Stimulated activated CD4-positive, alpha-beta T cell treated with anti-CD3 and anti-CD28 coated beads, Interleukin-4, amount 100 ng/mL, for 24 hours (primary cell): ENCODE measurements around the gene FCF1.
"Not testable (repeated sequence)": the region's sequence is repeated elsewhere in the genome, so short reads cannot be mapped to it uniquely, and the experiment has no call there.

Experiments used
- DNase-seq: peaks from one replicate; pipeline ENCODE4 v3.0.0-alpha.2; 2020

The FCF1 gene

DNA sequence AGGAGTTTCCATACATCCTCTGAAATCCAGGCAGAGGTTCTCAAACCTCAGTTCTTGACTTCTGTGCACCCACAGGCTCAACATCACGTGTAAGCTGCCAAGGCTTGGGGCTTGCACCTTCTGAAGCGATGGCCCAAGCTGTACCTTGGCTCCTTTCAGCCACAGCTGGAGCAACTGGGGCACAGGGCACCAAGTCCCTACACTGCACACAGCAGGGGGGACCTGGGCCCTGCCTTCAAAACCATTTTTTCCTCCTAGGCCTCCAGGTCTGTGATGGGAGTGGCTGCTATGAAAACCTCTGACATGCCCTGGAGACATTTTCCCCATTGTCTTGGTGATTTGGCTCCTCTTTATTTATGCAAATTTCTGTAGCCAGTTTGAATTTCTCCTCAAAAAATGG, 10.7 kb upstream of the FCF1 start:
- no peak for DNase-seq

DNA sequence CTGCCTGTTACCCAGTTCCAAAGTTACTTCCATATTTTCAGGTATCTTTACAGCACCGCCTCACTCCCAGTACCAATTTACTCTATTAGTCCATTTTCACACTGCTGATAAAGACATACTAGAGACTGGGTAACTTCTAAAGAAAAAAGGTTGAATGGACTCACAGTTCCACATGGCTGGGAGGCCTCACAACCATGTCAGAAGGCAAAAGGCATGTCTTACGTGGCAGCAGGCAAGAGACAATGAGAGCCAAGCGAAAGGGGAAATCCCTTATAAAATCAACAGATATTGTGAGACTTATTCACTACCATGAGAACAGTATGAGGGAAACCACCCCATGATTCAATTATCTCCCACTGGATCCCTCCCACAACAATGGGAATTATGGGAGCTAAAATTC, 9.9 kb upstream of the FCF1 start:
- DNase-seq = no peak

DNA sequence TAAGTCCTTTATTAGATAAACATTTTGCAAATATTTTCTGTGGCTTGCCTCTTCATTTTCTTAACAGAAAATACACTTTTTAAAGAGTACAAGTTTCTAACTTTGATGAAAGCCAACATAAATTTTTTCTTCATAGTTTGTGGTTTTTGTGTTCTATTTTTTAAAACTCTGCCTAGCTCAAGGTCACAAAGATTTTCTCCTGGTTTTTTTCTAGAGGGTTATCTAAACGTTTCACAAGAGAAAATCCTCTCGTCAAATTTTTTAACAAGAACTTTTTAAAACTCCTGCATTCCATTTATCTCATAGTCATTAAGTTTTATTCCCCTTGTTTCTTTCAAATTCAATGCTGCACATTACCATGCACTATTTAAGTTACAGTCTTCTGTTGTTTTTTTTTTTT, 8.3 kb upstream of the FCF1 start:
- no peak for DNase-seq

DNA sequence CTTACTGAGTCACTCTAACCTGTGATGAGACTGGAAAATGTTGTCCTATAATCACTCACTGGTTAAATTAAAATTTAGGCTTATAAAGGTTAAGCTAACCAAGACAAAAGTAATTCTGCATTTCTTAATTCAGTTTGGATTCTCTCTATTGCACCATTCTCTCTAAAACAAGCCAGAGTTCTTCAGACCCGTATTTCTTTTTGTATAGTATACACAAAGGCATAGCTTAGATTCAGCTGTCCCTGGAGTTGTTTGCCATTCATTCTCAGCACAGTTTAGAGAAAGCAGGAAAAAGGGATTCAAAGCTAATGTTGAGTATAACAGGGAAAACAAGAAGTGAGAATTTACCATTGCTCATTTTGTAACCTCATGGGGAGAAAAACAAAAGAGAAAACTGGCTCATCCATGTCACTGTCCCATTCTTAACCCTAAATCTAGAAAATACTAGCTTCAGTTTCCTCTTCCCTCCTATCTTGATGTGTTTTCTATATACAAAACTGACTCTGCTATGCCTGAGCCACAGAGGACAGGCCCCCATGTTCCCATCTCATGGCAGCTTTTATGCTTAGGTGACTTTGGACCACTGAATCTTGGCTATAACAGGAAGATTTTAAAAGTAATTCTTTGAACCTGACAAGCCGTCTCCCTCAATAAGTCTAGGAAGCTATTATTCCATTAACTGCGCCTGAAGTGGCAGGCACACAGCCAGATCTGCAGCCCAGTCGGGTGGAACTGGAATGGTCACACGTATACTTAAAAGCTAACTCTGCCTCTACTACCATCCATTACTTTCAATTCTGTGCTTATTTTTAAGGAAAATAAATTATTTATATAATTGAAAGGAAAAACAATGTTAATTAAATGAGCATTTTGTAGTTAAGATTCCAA, 7.1 kb upstream of the FCF1 start:
- no peak for DNase-seq

DNA sequence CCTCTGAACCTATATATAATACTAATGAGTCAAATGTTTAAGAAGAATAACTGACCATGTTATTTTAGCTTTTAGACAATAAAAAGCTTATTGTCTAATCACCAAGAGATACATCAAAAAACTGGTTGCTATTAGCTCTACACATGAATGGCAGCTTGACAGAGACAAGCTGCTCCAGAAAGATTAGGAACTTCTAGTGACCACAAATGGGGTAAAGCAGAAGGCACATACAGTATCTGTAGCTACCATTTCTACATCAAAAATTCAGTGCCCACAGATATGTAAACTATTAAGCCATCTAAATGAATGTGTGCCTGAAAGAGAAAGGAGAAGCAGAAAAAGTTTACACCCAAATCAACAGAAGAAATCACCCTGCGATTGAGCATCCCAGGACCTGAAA, 2.5 kb upstream of the FCF1 start:
- no peak for DNase-seq

DNA sequence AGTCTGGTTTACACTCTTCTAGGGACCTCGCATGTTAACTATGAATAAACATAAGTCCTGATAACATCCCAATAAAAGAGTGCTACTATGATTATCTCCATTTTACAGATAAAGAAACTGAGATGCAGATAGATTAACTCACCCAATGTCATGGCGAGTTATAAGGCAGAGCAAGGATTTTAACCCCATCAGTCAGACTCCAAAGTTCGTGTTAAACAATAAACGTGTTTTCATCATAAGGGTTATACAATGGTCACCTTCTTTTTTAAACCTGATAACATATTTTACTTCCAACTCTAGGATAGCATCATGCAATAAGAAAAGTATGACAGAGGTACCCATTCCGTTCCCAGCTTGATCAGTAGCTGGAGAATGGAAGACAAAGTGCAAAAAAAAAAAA, 1.3 kb upstream of the FCF1 start:
- no peak for DNase-seq

DNA sequence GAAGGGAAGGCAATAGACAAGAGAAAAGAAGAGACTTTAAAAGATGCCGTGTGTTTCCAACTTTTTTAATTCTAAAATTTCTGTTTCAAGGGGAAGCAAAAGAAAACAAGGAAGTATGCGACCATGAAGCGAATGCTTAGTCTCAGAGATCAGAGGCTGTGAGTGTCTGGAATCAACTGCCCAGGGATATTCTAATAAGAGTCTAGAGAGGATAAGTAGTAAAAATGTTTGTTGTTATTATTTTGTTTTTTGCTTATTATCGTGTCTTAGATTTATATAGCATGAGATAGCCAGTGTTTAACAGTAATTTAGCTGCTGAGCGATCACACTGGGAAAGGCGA, 421 bp downstream of the FCF1 start:
- no peak for DNase-seq

DNA sequence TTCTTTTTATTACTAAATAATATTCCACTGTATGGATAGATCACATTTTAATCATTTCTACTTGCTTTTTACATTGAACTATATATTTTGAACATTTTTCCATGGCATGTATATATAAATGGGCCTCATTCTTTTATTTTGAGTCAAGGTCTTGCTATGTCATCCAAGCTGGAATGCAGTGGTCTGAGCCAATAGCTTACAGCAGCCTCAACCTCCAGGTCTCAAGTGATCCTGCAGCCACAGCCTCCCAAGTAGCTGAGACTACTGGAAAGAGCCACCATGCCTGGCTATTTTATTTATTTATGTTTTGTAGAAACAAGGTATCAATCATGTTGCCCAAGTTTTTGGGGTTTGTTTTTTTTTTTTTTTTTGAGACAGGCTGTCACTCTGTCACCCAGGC, 7.6 kb downstream of the FCF1 start:
- DNase-seq = no peak

DNA sequence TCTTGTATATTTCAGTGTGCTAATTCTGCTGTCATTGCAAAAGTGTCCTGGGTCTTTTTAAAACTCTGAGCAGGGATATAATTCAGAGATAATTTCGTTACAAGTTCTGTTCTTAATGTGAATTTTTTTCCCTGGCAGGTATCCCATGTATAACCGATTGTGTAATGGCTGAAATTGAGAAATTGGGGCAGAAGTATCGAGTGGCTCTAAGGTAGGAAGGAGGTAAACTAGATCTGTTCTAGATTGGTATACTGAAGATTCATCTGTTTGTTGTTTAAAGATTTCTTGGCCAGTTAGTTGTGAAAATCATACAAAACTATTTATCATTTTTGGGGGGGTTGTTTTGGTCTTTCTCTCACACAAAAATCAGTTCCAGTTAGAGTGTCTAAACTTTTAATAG, 10.2 kb downstream of the FCF1 start:
- no peak for DNase-seq

DNA sequence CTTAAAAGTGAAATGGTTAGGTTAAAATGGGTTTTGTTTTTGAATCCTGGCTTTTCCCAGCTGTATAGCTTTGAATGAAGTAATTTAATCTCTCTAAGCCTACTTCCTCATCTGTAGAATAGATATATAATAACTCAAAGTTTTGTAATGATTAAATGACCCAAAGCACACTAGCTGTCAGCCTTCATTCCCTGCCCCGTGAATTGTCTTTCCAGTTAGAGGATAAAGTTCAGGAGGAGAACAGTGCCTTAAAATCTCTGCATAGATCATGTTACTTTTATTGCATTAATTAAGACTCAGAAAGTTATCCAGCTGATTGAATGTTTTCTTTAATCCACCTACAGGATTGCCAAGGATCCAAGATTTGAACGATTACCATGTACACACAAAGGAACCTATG, 19.4 kb downstream of the FCF1 start:
- DNase-seq = no peak

DNA sequence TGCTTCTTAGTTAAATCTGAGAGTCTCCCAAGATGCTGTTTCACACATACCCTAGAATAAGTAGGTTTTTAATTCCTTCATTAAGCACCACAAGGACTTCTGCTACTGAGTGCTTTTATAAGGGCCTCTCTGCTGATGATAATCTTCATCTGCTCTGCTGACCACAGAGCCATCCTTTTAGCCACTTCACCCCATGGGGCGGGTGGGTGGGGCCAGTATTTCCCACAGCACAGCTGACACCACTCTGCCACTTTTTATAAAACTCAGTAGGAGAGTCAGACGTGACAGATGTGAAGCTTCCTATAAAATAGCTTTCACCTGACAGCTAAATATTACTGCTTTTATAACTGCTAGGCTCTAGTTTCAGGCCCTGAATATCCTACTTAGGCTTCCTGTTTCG, 20.3 kb downstream of the FCF1 start:
- no peak for DNase-seq

DNA sequence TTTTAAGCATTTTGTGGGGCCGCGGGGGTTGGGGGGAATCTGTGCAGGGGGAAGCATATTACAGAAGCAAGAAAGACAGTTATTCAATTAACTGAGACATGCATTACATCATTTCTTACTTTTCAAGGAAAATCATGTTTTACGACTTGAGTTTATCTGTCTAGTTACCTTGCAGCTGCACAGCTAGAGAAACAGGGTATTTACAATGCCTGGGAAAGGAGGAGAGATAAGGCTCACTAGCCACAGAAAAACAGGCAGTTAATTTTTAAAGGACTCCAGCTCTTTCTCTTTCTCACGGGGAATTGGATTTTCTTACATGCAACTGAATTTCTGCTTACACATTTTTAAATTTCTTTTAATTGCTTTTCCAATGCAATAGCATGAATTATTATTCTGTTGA, 22.2 kb downstream of the FCF1 start:
- no peak for DNase-seq

DNA sequence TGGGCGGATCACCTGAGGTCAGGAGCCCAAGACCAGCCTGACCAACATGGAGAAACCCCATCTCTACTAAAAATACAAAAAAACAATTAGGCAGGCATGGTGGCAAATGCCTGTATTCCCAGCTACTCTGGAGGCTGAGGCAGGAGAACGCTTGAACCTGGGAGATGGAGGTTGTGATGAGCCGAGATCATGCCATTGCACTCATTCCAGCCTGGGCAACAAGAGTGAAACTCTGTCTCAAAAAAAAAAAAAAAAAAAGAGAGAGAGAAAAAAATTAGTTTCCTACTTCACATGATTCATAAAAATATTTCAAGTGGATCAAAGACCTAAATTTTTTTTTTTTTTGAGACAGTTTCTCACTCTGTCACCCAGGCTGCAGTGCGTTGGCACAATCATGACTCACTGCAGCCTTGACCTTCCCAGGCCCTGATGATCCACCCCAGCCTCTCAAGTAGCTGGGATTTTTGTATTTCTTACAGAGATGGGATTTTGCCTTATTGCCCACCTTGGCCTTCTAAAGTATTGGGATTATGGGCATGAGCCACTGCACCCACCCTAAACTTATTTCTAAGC, 24.9 kb downstream of the FCF1 start:
- DNase-seq = no peak

DNA sequence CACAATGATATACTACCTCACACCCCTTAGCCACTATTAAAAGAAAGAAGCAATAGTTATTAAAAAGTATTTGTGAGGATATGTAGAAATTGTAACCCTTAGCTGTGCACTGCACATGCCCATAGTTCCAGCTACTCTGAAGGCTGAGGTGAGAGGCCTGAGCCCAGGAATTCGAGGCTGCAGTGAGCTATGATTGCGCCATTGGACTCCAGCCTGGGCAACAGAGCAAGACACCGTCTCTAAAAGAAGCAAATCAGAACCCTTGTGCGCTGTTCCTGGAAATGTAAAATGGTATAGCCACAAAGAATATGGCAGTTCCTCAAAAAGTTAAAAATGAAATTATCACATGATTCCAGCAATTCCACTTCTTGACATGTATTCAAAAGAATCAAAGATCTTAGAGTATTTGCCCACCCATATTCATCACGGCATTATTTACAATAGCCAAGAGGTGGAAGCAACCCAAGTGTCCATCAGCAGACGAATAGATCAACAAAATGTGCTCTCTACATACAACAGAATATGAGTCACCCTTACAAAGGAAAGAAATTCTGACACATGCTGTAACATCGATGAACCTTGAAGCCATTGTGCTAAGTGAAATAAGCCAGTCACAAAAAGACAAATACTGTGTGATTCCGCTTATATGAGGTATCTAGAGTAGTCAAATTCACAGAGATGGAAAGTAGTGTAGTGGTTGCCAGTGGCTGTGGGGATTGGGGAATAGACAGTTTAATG, 26.5 kb downstream of the FCF1 start:
- DNase-seq = no peak

DNA sequence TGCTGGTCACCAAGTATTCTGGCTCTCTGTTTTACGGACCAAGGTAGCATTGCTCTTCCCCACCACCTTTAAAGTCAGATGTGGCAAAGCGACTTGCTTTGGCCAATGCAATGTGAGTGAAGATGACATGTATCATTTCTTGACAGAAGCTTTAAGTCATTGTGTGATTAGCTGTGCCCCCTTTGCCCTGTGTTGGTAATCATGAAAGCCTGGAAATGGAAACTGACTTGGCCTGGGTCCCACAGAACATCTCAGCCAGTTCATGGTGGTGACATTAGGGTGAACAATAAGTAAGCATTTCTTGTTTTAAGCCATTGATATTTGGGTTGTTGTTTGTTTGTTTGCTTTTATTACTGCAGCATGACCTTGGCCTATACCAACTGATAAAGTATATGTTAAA, 34.3 kb downstream of the FCF1 start:
- no peak for DNase-seq

DNA sequence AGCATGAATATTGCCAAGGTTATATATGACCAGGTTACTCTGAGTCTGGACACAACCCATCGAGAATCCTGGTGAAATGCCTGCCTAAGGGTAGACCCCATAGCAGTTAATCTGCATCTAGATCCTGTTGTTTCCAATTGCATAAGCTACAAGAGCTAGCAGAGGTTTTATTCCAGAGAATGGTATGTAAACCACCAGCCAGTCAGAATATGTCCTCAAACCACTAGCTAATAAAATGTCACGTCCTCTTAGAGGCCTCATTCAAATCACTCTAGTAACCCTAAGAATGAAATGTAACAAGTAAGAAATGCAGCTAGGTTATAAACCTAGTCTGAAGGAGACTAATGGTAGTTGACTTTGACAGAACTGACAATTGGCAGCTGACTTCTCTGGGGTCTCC, 41.2 kb downstream of the FCF1 start:
- no peak for DNase-seq

DNA sequence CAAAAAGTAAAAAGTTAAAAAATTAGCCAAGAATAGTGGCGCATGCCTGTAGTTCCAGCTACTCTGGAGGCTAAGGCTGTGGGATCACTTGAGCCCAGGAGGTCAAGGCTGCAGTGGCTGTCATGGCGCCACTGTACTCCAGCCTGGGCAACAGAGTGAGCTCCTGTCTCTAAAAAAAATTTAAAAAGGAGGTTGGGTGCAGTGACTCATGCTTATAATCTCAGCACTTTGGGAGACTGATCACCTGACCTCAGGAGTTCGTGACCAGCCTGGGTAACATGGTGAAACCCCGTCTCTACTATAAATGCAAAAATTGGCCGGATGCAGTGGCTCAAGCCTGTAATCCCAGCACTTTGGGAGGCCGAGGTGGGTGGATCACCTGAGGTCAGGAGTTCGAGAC, 42.0 kb downstream of the FCF1 start:
- DNase-seq = no peak

DNA sequence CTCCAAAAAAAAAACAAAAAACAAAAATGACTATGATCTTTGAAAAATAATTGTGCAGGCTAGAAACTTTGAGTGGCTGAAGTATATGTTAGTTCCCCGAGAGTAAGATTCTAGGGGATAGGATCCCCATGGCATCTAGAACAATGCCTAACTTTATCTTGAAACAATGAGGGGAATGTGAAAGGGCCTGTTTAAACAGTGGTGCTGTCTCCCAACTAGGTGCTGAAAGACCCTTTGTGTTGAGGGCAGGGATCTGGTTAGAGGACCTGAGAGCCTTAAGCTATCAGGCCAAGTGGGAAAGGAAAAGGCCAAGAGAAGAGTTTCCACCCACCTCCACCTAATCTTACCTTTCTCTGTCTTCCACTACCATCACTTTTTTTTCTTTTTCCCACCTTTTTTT, 43.4 kb downstream of the FCF1 start:
- DNase-seq = no peak

DNA sequence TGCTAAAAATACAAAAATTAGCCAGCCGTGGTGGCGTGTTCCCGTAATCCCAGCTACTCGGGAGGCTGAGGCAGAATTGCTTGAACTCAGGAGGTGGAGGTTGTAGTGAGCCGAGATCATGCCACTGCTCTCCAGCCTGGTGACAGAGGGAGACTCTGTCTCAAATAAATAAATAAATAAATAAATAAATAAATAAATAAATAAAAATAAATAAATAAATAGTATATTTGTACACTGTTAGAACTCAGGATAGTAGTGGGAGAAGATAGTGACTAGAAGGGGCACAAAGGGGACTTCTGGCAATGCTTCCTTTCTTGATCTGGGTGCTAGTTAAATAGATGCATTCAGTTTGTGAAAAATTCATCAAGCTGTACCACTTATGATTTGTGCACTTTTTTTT, 45.6 kb downstream of the FCF1 start:
- not testable (repeated sequence) for DNase-seq

DNA sequence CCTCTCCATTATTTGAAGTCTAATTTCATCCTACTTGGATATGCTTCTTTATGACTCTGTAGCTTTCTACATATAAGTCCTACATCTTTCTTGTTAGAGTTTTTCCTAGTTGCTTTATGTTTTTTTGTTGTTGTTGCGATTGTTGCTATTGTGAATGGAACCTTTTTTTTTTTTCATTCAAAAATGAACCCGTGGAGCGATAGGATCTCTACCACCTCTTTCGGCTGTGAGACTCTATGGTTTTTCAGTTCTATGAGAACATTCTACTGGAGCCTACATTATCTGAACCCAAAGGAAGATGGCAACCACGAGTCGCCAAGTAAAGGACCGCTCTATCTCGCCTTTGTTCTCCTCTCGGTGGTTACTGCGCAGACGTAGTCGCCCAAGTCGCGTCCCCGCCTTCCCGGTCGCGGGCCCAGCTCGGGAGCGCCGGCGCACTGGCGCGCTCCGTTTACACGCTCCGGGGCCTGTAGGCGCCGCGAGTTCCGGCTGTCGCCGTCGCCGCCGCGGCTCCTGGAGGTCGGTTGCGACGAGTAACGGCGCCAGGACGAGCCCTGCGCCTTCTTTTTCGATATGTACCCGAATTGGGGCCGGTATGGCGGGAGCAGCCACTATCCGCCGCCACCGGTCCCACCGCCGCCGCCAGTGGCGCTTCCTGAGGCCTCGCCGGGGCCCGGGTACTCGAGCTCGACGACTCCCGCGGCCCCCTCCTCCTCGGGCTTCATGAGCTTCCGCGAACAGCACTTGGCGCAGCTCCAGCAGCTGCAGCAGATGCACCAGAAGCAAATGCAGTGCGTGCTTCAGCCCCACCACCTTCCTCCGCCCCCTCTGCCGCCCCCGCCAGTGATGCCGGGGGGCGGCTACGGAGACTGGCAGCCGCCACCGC, 50.2 kb downstream of the FCF1 start, which contains the start of gene YLPM1:
Gene YLPM1 (plus strand): TSS at position 400 of the 886 bp plus-strand sequence. CDS start 174 bp downstream, at position 574.
- peak; percentile 93 for DNase-seq

DNA sequence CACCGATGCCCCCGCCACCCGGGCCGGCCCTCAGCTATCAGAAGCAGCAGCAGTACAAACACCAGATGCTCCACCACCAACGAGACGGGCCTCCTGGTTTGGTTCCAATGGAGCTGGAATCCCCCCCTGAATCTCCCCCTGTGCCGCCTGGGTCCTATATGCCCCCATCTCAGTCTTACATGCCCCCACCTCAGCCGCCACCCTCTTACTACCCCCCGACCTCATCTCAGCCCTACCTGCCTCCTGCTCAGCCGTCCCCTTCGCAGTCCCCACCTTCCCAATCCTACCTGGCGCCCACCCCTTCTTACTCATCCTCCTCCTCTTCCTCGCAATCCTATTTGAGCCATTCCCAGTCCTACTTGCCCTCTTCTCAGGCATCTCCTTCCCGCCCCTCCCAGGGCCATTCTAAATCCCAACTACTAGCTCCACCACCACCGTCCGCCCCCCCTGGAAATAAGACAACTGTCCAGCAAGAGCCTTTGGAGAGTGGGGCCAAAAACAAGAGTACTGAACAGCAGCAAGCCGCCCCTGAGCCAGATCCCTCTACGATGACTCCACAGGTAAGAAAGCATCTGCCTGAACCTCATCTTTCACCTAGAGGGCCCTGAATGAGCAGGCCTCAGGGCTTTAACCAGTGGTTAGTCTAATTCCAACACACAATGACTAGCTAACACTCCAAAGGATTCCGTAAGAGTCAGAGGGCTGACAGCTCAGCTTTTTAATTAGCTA, 51.0 kb downstream of the FCF1 start:
- peak; percentile 11 for DNase-seq

DNA sequence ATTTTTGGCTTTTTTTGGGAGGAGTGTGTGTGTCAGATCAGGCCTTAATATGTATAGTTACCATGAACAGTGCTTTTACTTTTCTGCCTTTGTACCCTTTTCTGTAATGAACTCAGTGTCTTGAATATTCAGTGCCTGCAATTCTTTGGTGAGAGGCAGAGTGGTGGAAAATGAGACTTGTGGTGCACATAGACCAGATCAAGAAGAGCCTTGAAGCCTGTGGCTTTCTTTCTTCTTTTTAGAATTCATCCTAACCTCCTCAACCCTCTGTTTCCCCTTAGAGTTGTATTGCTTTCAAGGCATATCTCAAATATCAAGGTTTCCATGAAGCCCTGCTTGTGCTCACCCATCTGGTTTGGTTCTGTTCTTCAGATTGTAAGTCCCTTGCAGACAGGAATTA, 52.8 kb downstream of the FCF1 start:
- DNase-seq = no peak
